DND-41 (cell line): ENCODE measurements around the gene HOXD9.

ENCODE experiments used
- ATAC-seq: fragments of 200-7000 bp; cut with Tn5 transposase; 3 replicates; pipeline ENCODE4 v1.9.1; 2021; ENCODE audit warnings: low read depth; ENCODE audit not compliant: insufficient read depth
- DNase-seq: peaks from one replicate; pipeline ENCODE4 v3.0.0-alpha.2; 2020
- H2AFZ ChIP-seq: 2 replicates; pipeline ENCODE4 v1.6.0; 2012; ENCODE audit warnings: low read depth, low read length
- H3K27ac ChIP-seq: 2 replicates; pipeline ENCODE4 v1.5.1; 2012; ENCODE audit warnings: low read length, inconsistent platforms
- H3K27me3 ChIP-seq: fragments of 200-600 bp; sonication (generic); 2 replicates; pipeline ENCODE4 v1.6.0; 2012; ENCODE audit warnings: low read length, mild to moderate bottlenecking, inconsistent platforms; ENCODE audit not compliant: insufficient read depth, poor library complexity
- H3K36me3 ChIP-seq: 2 replicates; pipeline ENCODE4 v1.5.1; 2012; ENCODE audit warnings: low read length, inconsistent platforms; ENCODE audit not compliant: insufficient read depth
- H3K4me1 ChIP-seq: 2 replicates; pipeline ENCODE4 v1.5.1; 2012; ENCODE audit warnings: mild to moderate bottlenecking, low read length; ENCODE audit not compliant: insufficient read depth
- H3K4me2 ChIP-seq: 2 replicates; pipeline ENCODE4 v1.6.0; 2012; ENCODE audit warnings: mild to moderate bottlenecking, moderate library complexity, low read length, inconsistent platforms; ENCODE audit not compliant: insufficient read depth
- H3K4me3 ChIP-seq, 2 experiments: fragments of 200-600 bp in 1 of 2; shearing (Covaris generic) in 1 of 2; 2 replicates each; pipeline ENCODE4 v1.5.1; 2012 to 2016; ENCODE audit warnings: inconsistent platforms in 2 of 2, low read length in 2 of 2, mild to moderate bottlenecking in 2 of 2, low read depth in 1 of 2, moderate library complexity in 1 of 2
- H3K79me2 ChIP-seq: 2 replicates; pipeline ENCODE4 v1.6.0; 2012; ENCODE audit warnings: low read length, inconsistent platforms; ENCODE audit not compliant: insufficient read depth
- H3K9ac ChIP-seq: 2 replicates; pipeline ENCODE4 v1.6.0; 2012; ENCODE audit warnings: low read depth, mild to moderate bottlenecking, inconsistent platforms, low read length, moderate library complexity
- H3K9me3 ChIP-seq: 2 replicates; pipeline ENCODE4 v1.5.1; 2012; ENCODE audit warnings: low read length, moderate library complexity, mild to moderate bottlenecking, inconsistent platforms; ENCODE audit not compliant: insufficient read depth, severe bottlenecking
- H4K20me1 ChIP-seq: 2 replicates; pipeline ENCODE4 v1.6.0; 2012; ENCODE audit warnings: low read length; ENCODE audit not compliant: insufficient read depth
- EZH2 ChIP-seq: IDR thresholded peaks from 3 replicates; pipeline ENCODE4 v1.6.1; 2012; ENCODE audit warnings: borderline replicate concordance, low read depth, mild to moderate bottlenecking, moderate library complexity, low read length, inconsistent platforms; ENCODE audit not compliant: severe bottlenecking
- TF ChIP-seq, protein P1 (sequence below): IDR thresholded peaks from 2 replicates; pipeline ENCODE4 v1.5.1; 2012; ENCODE audit warnings: borderline replicate concordance, low read length, moderate library complexity, mild to moderate bottlenecking; ENCODE audit not compliant: poor library complexity, severe bottlenecking; ENCODE audit errors: extremely low read depth

The HOXD9 gene

DNA sequence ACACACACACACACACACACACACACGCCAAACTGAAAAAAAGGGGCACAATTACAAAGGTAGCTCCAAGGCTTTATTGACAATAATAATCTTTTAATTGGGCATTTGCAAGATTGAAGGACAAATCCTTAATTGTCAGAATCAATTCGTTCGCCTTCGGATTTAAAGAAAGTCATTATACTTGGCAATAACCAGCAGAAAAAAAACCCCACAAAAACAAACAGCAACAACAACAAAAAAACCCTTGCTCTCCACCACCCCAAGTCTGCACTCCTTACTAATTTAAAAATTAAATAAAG is 5.2 kb downstream of the HOXD9 start:
- no peak overlapping the region for H3K9ac ChIP-seq
- no peaks in the 10 kb centered on the region for H3K9me3 ChIP-seq
- H3K4me2 ChIP-seq = no peak overlapping the region
- no peaks in the 10 kb centered on the region for H3K36me3 ChIP-seq
- H3K27me3 ChIP-seq = peaks cover 3% of the 10 kb centered on the region
- DNase-seq = no peak
- H3K79me2 ChIP-seq = no peaks in the 10 kb centered on the region
- no peak for TF ChIP-seq EZH2
- TF ChIP-seq, protein P1, sequence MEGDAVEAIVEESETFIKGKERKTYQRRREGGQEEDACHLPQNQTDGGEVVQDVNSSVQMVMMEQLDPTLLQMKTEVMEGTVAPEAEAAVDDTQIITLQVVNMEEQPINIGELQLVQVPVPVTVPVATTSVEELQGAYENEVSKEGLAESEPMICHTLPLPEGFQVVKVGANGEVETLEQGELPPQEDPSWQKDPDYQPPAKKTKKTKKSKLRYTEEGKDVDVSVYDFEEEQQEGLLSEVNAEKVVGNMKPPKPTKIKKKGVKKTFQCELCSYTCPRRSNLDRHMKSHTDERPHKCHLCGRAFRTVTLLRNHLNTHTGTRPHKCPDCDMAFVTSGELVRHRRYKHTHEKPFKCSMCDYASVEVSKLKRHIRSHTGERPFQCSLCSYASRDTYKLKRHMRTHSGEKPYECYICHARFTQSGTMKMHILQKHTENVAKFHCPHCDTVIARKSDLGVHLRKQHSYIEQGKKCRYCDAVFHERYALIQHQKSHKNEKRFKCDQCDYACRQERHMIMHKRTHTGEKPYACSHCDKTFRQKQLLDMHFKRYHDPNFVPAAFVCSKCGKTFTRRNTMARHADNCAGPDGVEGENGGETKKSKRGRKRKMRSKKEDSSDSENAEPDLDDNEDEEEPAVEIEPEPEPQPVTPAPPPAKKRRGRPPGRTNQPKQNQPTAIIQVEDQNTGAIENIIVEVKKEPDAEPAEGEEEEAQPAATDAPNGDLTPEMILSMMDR = no peak
- H2AFZ ChIP-seq = no peak overlapping the region
- H3K4me3 ChIP-seq = no peak overlapping the region
- no peaks in the 10 kb centered on the region for H4K20me1 ChIP-seq
- no peak overlapping the region for H3K27ac ChIP-seq
- ATAC-seq = no peak
- H3K4me1 ChIP-seq = peaks cover 4% of the 10 kb centered on the region; the same call in 1 of the 2 replicates

DNA sequence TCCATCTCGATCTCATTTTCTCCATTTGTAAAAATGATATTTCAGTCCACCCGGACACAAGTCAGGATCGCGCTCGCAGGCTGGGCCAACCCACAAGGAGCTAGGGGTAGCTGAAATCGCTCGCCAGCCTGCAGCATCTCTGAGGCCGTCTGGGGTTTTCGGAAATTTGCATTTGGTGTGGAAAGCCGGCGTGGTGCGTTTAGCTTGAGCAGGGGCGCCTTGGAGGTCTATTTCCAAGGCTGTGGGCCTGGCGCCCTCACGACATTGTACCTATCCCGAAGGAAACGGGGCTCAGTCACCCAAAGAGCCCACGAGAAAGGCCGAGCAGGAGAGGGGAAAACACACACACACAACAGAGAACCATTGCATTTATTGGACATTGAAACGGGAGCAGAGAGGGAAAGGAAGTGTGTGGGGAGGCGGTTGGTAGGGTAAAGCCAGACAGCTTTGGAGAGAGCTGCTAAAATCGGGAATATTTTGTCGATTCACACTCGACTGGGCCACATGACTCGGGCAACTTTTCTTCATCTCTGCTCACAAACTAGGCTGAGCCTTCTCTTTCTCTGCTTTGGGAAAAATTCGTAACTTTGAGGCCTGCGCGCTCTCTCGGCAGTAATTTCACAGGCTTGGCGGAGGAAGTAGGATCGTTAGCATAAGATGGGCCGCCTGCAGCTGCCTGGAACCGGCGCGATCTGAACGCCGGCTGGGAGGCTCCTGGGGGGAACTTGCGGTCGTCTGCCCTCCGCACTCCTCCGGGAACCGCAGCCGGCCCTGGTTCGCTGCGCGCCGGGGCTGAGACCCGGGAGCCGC is 5.9 kb downstream of the HOXD9 start:
- Histone ChIP-seq H3K9ac (no peak overlapping the region), H3K9me3 (no peaks in the 10 kb centered on the region), H4K20me1 (no peaks in the 10 kb centered on the region), H3K27me3 (peaks cover 6% of the 10 kb centered on the region), H3K4me3 (no peak overlapping the region), H3K79me2 (no peaks in the 10 kb centered on the region), H3K27ac (no peak overlapping the region), H3K4me1 (peaks cover 4% of the 10 kb centered on the region; the same call in 1 of the 2 replicates), H3K36me3 (no peaks in the 10 kb centered on the region), H3K4me2 (no peak overlapping the region), H2AFZ (no peak overlapping the region)
- TF ChIP-seq, protein P1 = no peak
- no peak for TF ChIP-seq EZH2
- ATAC-seq (no peak), DNase-seq (no peak)

DNA sequence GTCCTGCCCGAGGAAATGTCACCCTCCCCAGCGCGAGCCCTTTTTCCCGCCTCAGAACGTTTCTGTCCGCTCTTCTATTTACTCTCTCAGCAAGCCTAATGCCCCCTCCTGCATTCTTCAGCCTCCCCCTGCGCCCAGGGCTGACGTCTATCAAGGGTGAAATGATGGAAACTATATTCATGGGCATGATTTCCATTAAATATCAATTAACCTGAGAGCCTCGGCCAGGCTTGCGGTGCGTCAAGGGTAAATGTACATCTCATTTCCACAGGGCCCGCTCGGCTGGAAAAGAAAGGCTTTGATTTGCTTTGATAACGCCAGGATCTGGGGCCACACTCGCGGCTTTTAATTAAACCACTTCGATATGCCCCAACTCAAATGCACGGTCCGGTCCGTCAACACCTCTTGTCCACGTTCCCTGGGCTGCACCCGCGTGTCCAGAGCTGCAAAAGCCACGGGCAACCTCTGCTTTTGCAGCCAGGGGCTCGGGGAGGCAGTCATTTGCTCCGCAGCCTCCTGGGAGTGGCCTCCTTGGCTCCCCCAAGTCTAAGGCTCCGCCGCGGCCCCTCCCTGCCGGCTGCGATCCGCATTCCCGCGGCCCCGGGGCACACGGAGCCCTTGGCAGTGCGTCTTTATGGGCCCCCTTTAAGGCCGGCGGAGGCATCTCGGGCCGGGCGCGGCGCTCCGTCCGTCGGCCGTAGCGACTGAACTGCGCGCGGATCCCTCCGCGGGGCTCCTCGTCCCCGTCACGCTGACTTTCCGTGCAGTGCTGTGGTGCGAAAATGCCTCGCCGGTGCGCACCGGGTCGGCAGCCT is 6.7 kb downstream of the HOXD9 start, which contains the start of gene HOXD8:
TSS of gene HOXD8 (plus strand) at position 724 of the 815 bp plus-strand sequence. CDS start 662 bp downstream, outside the sequence.
- no peak for DNase-seq
- peaks cover 10% of the 10 kb centered on the region for H3K27me3 ChIP-seq
- no peak within 1 kb of the TSS for H2AFZ ChIP-seq
- no peak for TF ChIP-seq EZH2
- TF ChIP-seq, protein P1 = no peak
- ATAC-seq = no peak
- no peak within 1 kb of the TSS for H3K9ac ChIP-seq
- H3K4me2 ChIP-seq = no peak within 1 kb of the TSS
- H3K79me2 ChIP-seq = no peaks in the 10 kb centered on the region
- no peaks in the 10 kb centered on the region for H3K9me3 ChIP-seq
- H3K36me3 ChIP-seq = no peaks in the 10 kb centered on the region
- H3K4me1 ChIP-seq = peaks cover 4% of the 10 kb centered on the region; the same call in 1 of the 2 replicates
- H3K27ac ChIP-seq = no peak within 1 kb of the TSS
- no peaks in the 10 kb centered on the region for H4K20me1 ChIP-seq
- no peak within 1 kb of the TSS for H3K4me3 ChIP-seq
